IMR-90 (cell line): ENCODE measurements around the gene ARHGAP32.

Experiments
- BHLHE40 ChIP-seq: fragments of 150-350 bp; IDR thresholded peaks from 2 replicates; pipeline ENCODE4 v1.6.1; 2016; ENCODE audit warnings: mild to moderate bottlenecking, low read depth, low read length
- POLR2A ChIP-seq: IDR thresholded peaks from 2 replicates; pipeline ENCODE4 v1.6.1; 2012; ENCODE audit warnings: mild to moderate bottlenecking, low read depth, low read length
- RCOR1 ChIP-seq: IDR thresholded peaks from 2 replicates; pipeline ENCODE4 v1.6.1; 2012; ENCODE audit warnings: mild to moderate bottlenecking, low read length, improper control_type of control experiment; ENCODE audit not compliant: insufficient replicate concordance
- SMC3 ChIP-seq: fragments of 150-350 bp; IDR thresholded peaks from 2 replicates; pipeline ENCODE4 v1.6.1; 2016; ENCODE audit warnings: low read depth, mild to moderate bottlenecking, antibody characterized with exemption, low read length, moderate library complexity
- TF ChIP-seq, protein P1 (sequence below): conservative IDR thresholded peaks from 2 replicates; pipeline ENCODE4 v1.5.1; 2012; ENCODE audit warnings: mild to moderate bottlenecking, low read depth, low read length, improper control_type of control experiment
- TF ChIP-seq, protein P2 (sequence below): fragments of 150-350 bp; IDR thresholded peaks from 2 replicates; pipeline ENCODE4 v1.6.1; 2017; ENCODE audit warnings: mild to moderate bottlenecking, antibody characterized with exemption, low read length, low read depth

DNA sequence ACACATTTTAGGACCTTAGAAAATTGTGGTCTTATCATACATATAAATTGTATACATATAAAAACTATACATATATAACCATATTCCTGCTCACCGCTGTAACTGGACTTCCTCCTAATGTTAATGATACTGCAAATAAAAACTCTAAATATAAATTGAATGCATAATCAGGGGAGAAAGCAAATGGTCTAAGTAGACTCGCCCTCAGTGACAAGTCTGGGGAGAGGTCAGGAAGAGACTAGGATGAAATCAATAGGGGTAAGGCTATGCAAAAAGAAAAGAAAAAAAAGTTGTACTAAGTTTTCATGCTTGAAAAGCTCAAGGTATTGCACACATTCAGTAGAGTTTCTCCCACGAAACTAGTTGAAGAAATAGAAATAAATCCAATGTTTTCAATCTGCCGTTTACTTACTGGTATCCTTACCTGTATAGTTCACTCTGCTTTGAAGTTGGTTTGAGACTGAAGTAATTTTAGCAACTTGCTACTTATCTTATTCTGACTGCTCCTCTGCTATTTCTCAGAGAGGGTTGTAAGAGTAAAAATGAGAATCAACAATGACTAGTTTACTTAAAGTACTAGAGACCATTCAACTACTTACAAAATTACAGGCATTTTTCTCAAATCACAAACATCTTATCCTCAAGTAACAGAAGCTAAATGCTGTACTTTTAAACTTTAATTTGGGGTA, 12.2 kb upstream of the ARHGAP32 start:
- TF ChIP-seq RCOR1, result no peak
- TF ChIP-seq, protein P1, sequence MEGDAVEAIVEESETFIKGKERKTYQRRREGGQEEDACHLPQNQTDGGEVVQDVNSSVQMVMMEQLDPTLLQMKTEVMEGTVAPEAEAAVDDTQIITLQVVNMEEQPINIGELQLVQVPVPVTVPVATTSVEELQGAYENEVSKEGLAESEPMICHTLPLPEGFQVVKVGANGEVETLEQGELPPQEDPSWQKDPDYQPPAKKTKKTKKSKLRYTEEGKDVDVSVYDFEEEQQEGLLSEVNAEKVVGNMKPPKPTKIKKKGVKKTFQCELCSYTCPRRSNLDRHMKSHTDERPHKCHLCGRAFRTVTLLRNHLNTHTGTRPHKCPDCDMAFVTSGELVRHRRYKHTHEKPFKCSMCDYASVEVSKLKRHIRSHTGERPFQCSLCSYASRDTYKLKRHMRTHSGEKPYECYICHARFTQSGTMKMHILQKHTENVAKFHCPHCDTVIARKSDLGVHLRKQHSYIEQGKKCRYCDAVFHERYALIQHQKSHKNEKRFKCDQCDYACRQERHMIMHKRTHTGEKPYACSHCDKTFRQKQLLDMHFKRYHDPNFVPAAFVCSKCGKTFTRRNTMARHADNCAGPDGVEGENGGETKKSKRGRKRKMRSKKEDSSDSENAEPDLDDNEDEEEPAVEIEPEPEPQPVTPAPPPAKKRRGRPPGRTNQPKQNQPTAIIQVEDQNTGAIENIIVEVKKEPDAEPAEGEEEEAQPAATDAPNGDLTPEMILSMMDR, result no peak
- no peak for TF ChIP-seq POLR2A
- TF ChIP-seq, protein P2, sequence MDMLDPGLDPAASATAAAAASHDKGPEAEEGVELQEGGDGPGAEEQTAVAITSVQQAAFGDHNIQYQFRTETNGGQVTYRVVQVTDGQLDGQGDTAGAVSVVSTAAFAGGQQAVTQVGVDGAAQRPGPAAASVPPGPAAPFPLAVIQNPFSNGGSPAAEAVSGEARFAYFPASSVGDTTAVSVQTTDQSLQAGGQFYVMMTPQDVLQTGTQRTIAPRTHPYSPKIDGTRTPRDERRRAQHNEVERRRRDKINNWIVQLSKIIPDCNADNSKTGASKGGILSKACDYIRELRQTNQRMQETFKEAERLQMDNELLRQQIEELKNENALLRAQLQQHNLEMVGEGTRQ, result no peak
- no peak for TF ChIP-seq BHLHE40
- TF ChIP-seq SMC3, result no peak
